ENCODE measurements around the gene PARP12.

Gene PARP12

GRCh38 chr7:140018125-140019043 is 44.4 kb downstream of the PARP12 start:
- H3K4me1 ChIP-seq (ENCODE audit: control insufficient read depth, insufficient read depth, low read length), result peaks cover 2% of the 10 kb centered on the region
- H3K36me3 ChIP-seq (ENCODE audit: control insufficient read depth, insufficient read depth, low read length), result no peaks in the 10 kb centered on the region
- H3K9me3 ChIP-seq (ENCODE audit: control insufficient read depth, low read length), result no peaks in the 10 kb centered on the region
- no peaks in the 10 kb centered on the region for H3K27me3 ChIP-seq (ENCODE audit: control insufficient read depth, insufficient read depth, low read length)
- H3K9ac ChIP-seq (ENCODE audit: low read length), result no peak overlapping the region
- no peak overlapping the region for H3K4me3 ChIP-seq (ENCODE audit: low read length)

GRCh38 chr7:140017543-140017942 is 45.2 kb downstream of the PARP12 start:
- H3K9me3 ChIP-seq (ENCODE audit: control insufficient read depth, low read length), result no peaks in the 10 kb centered on the region

GRCh38 chr7:140017034-140017433 is 45.7 kb downstream of the PARP12 start:
- H3K36me3 ChIP-seq (ENCODE audit: control insufficient read depth, insufficient read depth, low read length), result no peaks in the 10 kb centered on the region
- no peak overlapping the region for H3K9ac ChIP-seq (ENCODE audit: low read length)
- peaks cover 10% of the 10 kb centered on the region for H3K4me1 ChIP-seq (ENCODE audit: control insufficient read depth, insufficient read depth, low read length)
- H3K27me3 ChIP-seq (ENCODE audit: control insufficient read depth, insufficient read depth, low read length), result no peaks in the 10 kb centered on the region
- H3K4me3 ChIP-seq (ENCODE audit: low read length), result no peak overlapping the region
- H3K9me3 ChIP-seq (ENCODE audit: control insufficient read depth, low read length), result no peaks in the 10 kb centered on the region

More at GRCh38 chr7:140017543-140017942, 45.2 kb downstream of the PARP12 start:
- no peak overlapping the region for H3K9ac ChIP-seq (ENCODE audit: low read length)
- no peak overlapping the region for H3K4me3 ChIP-seq (ENCODE audit: low read length)
- H3K4me1 ChIP-seq (ENCODE audit: control insufficient read depth, insufficient read depth, low read length), result peaks cover 10% of the 10 kb centered on the region
- H3K36me3 ChIP-seq (ENCODE audit: control insufficient read depth, insufficient read depth, low read length), result no peaks in the 10 kb centered on the region
- H3K27me3 ChIP-seq (ENCODE audit: control insufficient read depth, insufficient read depth, low read length), result no peaks in the 10 kb centered on the region

- peaks cover 10% of the 10 kb centered on the region for H3K4me1 ChIP-seq (ENCODE audit: control insufficient read depth, insufficient read depth, low read length)
- no peak overlapping the region for H3K4me3 ChIP-seq (ENCODE audit: low read length)
- H3K9me3 ChIP-seq (ENCODE audit: control insufficient read depth, low read length), result no peaks in the 10 kb centered on the region
- no peaks in the 10 kb centered on the region for H3K36me3 ChIP-seq (ENCODE audit: control insufficient read depth, insufficient read depth, low read length)
- no peak overlapping the region for H3K9ac ChIP-seq (ENCODE audit: low read length)
- H3K27me3 ChIP-seq (ENCODE audit: control insufficient read depth, insufficient read depth, low read length), result no peaks in the 10 kb centered on the region
Measured at GRCh38 chr7:140016540-140016939, 46.2 kb downstream of the PARP12 start.

GRCh38 chr7:140015471-140015970 is 47.2 kb downstream of the PARP12 start:
- no peaks in the 10 kb centered on the region for H3K27me3 ChIP-seq (ENCODE audit: control insufficient read depth, insufficient read depth, low read length)
- no peaks in the 10 kb centered on the region for H3K36me3 ChIP-seq (ENCODE audit: control insufficient read depth, insufficient read depth, low read length)
- H3K9ac ChIP-seq (ENCODE audit: low read length), result no peak overlapping the region
- peaks cover 11% of the 10 kb centered on the region for H3K4me1 ChIP-seq (ENCODE audit: control insufficient read depth, insufficient read depth, low read length)
- H3K4me3 ChIP-seq (ENCODE audit: low read length), result no peak overlapping the region
- H3K9me3 ChIP-seq (ENCODE audit: control insufficient read depth, low read length), result no peaks in the 10 kb centered on the region

GRCh38 chr7:140014123-140014522 is 48.6 kb downstream of the PARP12 start:
- Histone ChIP-seq H3K9me3 (ENCODE audit: control insufficient read depth, low read length) (no peaks in the 10 kb centered on the region), H3K36me3 (ENCODE audit: control insufficient read depth, insufficient read depth, low read length) (no peaks in the 10 kb centered on the region), H3K4me3 (ENCODE audit: low read length) (no peak overlapping the region), H3K27me3 (ENCODE audit: control insufficient read depth, insufficient read depth, low read length) (no peaks in the 10 kb centered on the region), H3K9ac (ENCODE audit: low read length) (no peak overlapping the region), H3K4me1 (ENCODE audit: control insufficient read depth, insufficient read depth, low read length) (peaks cover 19% of the 10 kb centered on the region)

- no peaks in the 10 kb centered on the region for H3K9me3 ChIP-seq (ENCODE audit: control insufficient read depth, low read length)
- peaks cover 24% of the 10 kb centered on the region for H3K4me1 ChIP-seq (ENCODE audit: control insufficient read depth, insufficient read depth, low read length)
- no peak overlapping the region for H3K4me3 ChIP-seq (ENCODE audit: low read length)
- H3K9ac ChIP-seq (ENCODE audit: low read length), result no peak overlapping the region
- H3K27me3 ChIP-seq (ENCODE audit: control insufficient read depth, insufficient read depth, low read length), result no peaks in the 10 kb centered on the region
- no peaks in the 10 kb centered on the region for H3K36me3 ChIP-seq (ENCODE audit: control insufficient read depth, insufficient read depth, low read length)
Measured at GRCh38 chr7:140013676-140014075, 49.1 kb downstream of the PARP12 start.

GRCh38 chr7:140010194-140010895 is 52.4 kb downstream of the PARP12 start:
- Histone ChIP-seq H3K9me3 (ENCODE audit: control insufficient read depth, low read length) (no peaks in the 10 kb centered on the region), H3K36me3 (ENCODE audit: control insufficient read depth, insufficient read depth, low read length) (no peaks in the 10 kb centered on the region), H3K27me3 (ENCODE audit: control insufficient read depth, insufficient read depth, low read length) (no peaks in the 10 kb centered on the region)

GRCh38 chr7:140009735-140010134 is 53.0 kb downstream of the PARP12 start:
- no peaks in the 10 kb centered on the region for H3K9me3 ChIP-seq (ENCODE audit: control insufficient read depth, low read length)
- H3K4me1 ChIP-seq (ENCODE audit: control insufficient read depth, insufficient read depth, low read length), result peaks cover 25% of the 10 kb centered on the region
- H3K36me3 ChIP-seq (ENCODE audit: control insufficient read depth, insufficient read depth, low read length), result no peaks in the 10 kb centered on the region
- no peaks in the 10 kb centered on the region for H3K27me3 ChIP-seq (ENCODE audit: control insufficient read depth, insufficient read depth, low read length)
- no peak overlapping the region for H3K9ac ChIP-seq (ENCODE audit: low read length)
- no peak overlapping the region for H3K4me3 ChIP-seq (ENCODE audit: low read length)

More at GRCh38 chr7:140010194-140010895, 52.4 kb downstream of the PARP12 start:
- no peak overlapping the region for H3K4me3 ChIP-seq (ENCODE audit: low read length)
- H3K4me1 ChIP-seq (ENCODE audit: control insufficient read depth, insufficient read depth, low read length), result peaks cover 25% of the 10 kb centered on the region
- no peak overlapping the region for H3K9ac ChIP-seq (ENCODE audit: low read length)

- Histone ChIP-seq H3K27me3 (ENCODE audit: control insufficient read depth, insufficient read depth, low read length) (no peaks in the 10 kb centered on the region), H3K36me3 (ENCODE audit: control insufficient read depth, insufficient read depth, low read length) (no peaks in the 10 kb centered on the region), H3K4me3 (ENCODE audit: low read length) (no peak overlapping the region), H3K9ac (ENCODE audit: low read length) (no peak overlapping the region), H3K9me3 (ENCODE audit: control insufficient read depth, low read length) (no peaks in the 10 kb centered on the region), H3K4me1 (ENCODE audit: control insufficient read depth, insufficient read depth, low read length) (peaks cover 25% of the 10 kb centered on the region)
Measured at GRCh38 chr7:140008755-140009610, 53.8 kb downstream of the PARP12 start.

- Histone ChIP-seq H3K4me1 (ENCODE audit: control insufficient read depth, insufficient read depth, low read length) (peaks cover 14% of the 10 kb centered on the region), H3K4me3 (ENCODE audit: low read length) (no peak overlapping the region), H3K27me3 (ENCODE audit: control insufficient read depth, insufficient read depth, low read length) (no peaks in the 10 kb centered on the region), H3K9me3 (ENCODE audit: control insufficient read depth, low read length) (no peaks in the 10 kb centered on the region), H3K9ac (ENCODE audit: low read length) (no peak overlapping the region), H3K36me3 (ENCODE audit: control insufficient read depth, insufficient read depth, low read length) (no peaks in the 10 kb centered on the region)
Measured at GRCh38 chr7:140007051-140007690, 55.6 kb downstream of the PARP12 start.
